ENCODE data around the gene ARHGAP8. TPM values are rescaled to one million over a fixed set of nuclear protein-coding genes. Genes with fewer than 3 reads are reported as not detected.
"Not testable (repeated sequence)": the region's sequence is repeated elsewhere in the genome, so short reads cannot be mapped to it uniquely, and the experiment has no call there.

The ARHGAP8 gene
- total RNA-seq, 1 donor from 2014 or later: 0.49 TPM

DNA sequence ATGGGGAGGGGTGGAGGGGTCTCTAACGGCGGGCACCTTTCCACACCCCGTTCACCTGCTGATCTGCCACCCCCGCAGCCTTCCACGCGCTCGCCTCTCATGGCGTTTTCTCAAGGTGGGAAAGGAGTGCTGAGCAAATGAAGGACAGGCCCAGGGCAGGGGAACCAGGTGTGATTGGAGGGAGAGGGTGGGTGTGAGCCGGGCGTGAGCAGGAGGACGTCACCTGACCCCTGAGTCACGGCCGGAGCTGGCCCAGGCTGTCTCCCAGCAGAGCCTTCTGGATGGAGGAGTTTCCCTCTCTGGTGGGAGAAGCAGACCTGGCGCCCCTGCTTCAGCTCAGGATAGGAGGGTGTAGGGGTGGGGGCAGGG lies 14.0 kb upstream of the ARHGAP8 start:
- DNase-seq (no peak), ATAC-seq (ENCODE audit: low read depth) (no peak)
- ChIA-PET POLR2A (interaction anchor here (0.6 kb wide), 1 partner anchor 26 kb away, joined by 4 read pairs; no protein-coding TSS in a partner anchor), CTCF (no interaction called here)
- Mint-ChIP-seq H3K4me1 (peaks cover 3% of the 10 kb centered on the region), H3K27me3 (peaks cover 3% of the 10 kb centered on the region), H3K36me3 (ENCODE audit: low read depth) (no peaks in the 10 kb centered on the region), H3K4me3 (no peak overlapping the region), H3K27ac (no peak overlapping the region), H3K9me3 (no peaks in the 10 kb centered on the region)
- TF ChIP-seq, protein P1, sequence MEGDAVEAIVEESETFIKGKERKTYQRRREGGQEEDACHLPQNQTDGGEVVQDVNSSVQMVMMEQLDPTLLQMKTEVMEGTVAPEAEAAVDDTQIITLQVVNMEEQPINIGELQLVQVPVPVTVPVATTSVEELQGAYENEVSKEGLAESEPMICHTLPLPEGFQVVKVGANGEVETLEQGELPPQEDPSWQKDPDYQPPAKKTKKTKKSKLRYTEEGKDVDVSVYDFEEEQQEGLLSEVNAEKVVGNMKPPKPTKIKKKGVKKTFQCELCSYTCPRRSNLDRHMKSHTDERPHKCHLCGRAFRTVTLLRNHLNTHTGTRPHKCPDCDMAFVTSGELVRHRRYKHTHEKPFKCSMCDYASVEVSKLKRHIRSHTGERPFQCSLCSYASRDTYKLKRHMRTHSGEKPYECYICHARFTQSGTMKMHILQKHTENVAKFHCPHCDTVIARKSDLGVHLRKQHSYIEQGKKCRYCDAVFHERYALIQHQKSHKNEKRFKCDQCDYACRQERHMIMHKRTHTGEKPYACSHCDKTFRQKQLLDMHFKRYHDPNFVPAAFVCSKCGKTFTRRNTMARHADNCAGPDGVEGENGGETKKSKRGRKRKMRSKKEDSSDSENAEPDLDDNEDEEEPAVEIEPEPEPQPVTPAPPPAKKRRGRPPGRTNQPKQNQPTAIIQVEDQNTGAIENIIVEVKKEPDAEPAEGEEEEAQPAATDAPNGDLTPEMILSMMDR (IDR thresholded peaks at IDR 0.05): no peak
- intact Hi-C loops (cut with micrococcal nuclease): no loop called here

DNA sequence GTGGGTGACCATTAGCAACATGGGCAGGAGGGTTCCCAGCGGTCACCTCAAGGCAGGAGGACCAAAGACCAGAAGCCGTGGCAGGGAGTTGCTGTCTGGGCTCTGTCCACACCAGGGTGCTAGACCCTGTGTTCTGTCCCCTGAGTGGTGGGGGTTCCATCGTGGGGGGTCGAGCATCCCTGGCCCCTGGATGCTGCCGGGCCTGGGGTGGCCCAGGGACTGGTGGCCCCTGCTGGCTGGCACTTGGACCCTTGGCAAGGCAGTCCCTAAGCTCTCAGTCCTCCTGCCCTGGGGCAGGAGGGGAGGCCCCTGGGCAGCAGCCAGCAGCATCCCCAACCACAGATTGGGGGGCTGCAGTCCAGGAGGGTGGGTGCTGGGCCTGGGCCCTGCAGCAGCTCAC lies 13.4 kb upstream of the ARHGAP8 start:
- peaks cover 3% of the 10 kb centered on the region for H3K4me1 Mint-ChIP-seq
- intact Hi-C loops (cut with micrococcal nuclease): no loop called here
- ATAC-seq (ENCODE audit: low read depth) (no peak), DNase-seq (no peak)
- TF ChIP-seq, protein P1 (IDR thresholded peaks at IDR 0.05): no peak
- H3K9me3 Mint-ChIP-seq: no peaks in the 10 kb centered on the region
- H3K27ac Mint-ChIP-seq: no peak overlapping the region
- ChIA-PET CTCF (no interaction called here), POLR2A (interaction anchor here (0.6 kb wide), 1 partner anchor 26 kb away, joined by 4 read pairs; no protein-coding TSS in a partner anchor)
- H3K36me3 Mint-ChIP-seq (ENCODE audit: low read depth): no peaks in the 10 kb centered on the region
- H3K4me3 Mint-ChIP-seq: no peak overlapping the region
- peaks cover 4% of the 10 kb centered on the region for H3K27me3 Mint-ChIP-seq

DNA sequence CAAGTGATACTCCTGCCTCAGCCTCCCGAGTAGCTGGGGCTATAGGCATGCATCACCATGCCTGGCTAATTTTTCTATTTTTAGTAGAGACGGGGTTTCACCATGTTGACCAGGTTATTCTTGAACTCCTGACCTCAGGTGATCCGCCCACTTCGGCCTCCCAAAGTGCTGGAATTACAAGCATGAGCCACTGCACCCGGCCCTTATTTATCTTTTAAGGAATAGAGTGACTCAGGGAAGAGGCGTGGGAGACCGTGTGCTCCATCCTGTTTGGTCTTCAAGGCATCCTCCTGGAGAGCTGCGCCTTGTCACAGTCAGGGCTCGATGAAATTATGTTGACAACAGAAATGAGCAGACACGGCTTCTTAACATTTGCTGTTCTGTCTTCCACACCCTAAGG lies 12.7 kb upstream of the ARHGAP8 start:
- intact Hi-C loops (cut with micrococcal nuclease): not testable (repeated sequence)

DNA sequence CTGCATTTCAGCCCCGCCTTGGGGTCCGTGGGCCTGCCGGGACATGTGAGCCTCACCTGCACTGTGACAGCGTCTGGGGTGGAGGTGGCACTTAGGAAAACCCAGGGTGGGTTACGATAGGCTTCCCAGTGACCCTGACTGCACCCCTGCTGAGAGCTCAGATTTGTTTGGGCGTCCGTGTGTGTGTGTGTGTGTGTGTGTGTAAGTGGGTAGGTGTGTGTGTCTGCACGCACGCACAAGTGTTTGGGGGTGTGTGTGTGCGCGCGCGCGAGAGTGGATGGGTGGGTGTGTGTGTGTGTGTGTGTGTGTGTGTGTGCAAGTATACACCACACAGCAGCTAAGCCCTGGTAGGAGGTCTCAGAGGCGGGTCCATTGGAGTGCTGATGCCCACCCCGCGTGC lies 12.1 kb upstream of the ARHGAP8 start:
- Mint-ChIP-seq H3K4me1 (peaks cover 3% of the 10 kb centered on the region), H3K27me3 (peaks cover 8% of the 10 kb centered on the region), H3K27ac (no peak overlapping the region), H3K9me3 (no peaks in the 10 kb centered on the region), H3K4me3 (no peak overlapping the region), H3K36me3 (ENCODE audit: low read depth) (no peaks in the 10 kb centered on the region)
- CTCF ChIA-PET: no interaction called here
- POLR2A ChIA-PET: no interaction called here
- TF ChIP-seq, protein P1 (IDR thresholded peaks at IDR 0.05): no peak
- DNase-seq (no peak), ATAC-seq (ENCODE audit: low read depth) (no peak)
- intact Hi-C loops (cut with micrococcal nuclease): no loop called here

More for the DNA sequence above, 12.7 kb upstream of the ARHGAP8 start:
- H3K4me1 Mint-ChIP-seq; ATAC-seq (ENCODE audit: low read depth); H3K4me3 Mint-ChIP-seq; H3K9me3 Mint-ChIP-seq; H3K36me3 Mint-ChIP-seq (ENCODE audit: low read depth); H3K27me3 Mint-ChIP-seq; POLR2A ChIA-PET; DNase-seq; CTCF ChIA-PET; H3K27ac Mint-ChIP-seq: not testable (repeated sequence)

DNA sequence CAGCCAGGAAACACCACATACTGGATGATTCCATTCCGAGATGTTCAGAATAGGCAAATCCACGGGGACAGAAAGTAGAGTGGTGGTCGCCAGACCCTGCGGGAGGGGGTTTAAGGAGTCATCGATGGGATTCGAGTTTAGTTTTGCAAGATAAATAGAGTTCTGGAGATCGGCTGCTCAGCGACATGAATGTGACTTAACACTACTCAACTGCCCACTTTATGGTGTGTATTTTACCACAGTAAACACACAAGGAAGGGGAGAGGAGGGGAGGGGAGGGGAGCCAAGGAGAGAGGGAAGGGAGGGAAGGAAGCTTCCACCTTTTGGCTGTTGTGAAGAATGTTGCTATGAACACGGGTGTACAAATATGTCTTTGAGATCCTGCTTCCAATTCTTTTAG lies 10.4 kb upstream of the ARHGAP8 start:
- Mint-ChIP-seq H3K36me3 (ENCODE audit: low read depth) (no peaks in the 10 kb centered on the region), H3K27me3 (peaks cover 14% of the 10 kb centered on the region), H3K9me3 (no peaks in the 10 kb centered on the region), H3K27ac (no peak overlapping the region), H3K4me1 (no peaks in the 10 kb centered on the region), H3K4me3 (no peak overlapping the region)
- ChIA-PET POLR2A (no interaction called here), CTCF (no interaction called here)
- TF ChIP-seq, protein P1 (IDR thresholded peaks at IDR 0.05): no peak
- ATAC-seq (ENCODE audit: low read depth) (no peak), DNase-seq (no peak)
- intact Hi-C loops (cut with micrococcal nuclease): no loop called here

DNA sequence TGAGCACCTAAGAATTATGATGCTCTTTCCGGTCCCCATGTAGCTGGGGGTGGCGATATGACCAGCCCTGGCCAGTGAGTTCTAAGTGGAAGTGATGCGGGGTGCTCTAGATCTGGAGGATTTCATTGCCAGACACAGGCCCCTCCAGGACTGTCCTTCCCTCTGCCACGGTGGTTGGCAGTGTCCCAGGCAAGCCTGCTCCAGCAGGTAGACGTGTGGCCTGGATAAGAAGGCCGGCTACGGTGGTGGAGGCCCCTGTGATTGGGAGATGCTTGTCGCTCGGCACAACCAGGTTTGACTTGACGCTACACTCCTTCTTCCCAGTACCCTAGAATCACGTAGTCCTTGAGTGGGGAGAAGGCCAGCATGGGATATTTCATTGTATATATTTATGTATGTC lies 9.1 kb upstream of the ARHGAP8 start:
- intact Hi-C loops (cut with micrococcal nuclease): no loop called here
- ChIA-PET CTCF (no interaction called here), POLR2A (no interaction called here)
- Mint-ChIP-seq H3K4me3 (no peak overlapping the region), H3K27me3 (peaks cover 17% of the 10 kb centered on the region), H3K4me1 (no peaks in the 10 kb centered on the region), H3K27ac (no peak overlapping the region), H3K36me3 (ENCODE audit: low read depth) (no peaks in the 10 kb centered on the region), H3K9me3 (no peaks in the 10 kb centered on the region)
- no peak for ATAC-seq (ENCODE audit: low read depth)
- DNase-seq: no peak
- TF ChIP-seq, protein P1 (IDR thresholded peaks at IDR 0.05): no peak
